MM.1S (cell line): ENCODE measurements around the gene GP2.

Experiments
- DNase-seq: peaks from one replicate; pipeline ENCODE4 v3.0.0-alpha.2; 2015
- H2AFZ ChIP-seq: fragments of 300-600 bp; sonication (generic); 2 replicates; pipeline ENCODE4 v1.6.0; 2016; ENCODE audit warnings: antibody characterized with exemption, low read length
- H3F3A ChIP-seq: fragments of 300-600 bp; sonication (generic); 2 replicates; pipeline ENCODE4 v1.6.1; 2016; ENCODE audit warnings: mild to moderate bottlenecking, antibody characterized with exemption, low read length, moderate library complexity, mixed read lengths; ENCODE audit not compliant: insufficient read depth
- H3K27ac ChIP-seq: fragments of 300-600 bp; sonication (generic); 2 replicates; pipeline ENCODE4 v1.5.1; 2016; ENCODE audit warnings: mild to moderate bottlenecking, low read length
- H3K27me3 ChIP-seq: fragments of 300-600 bp; sonication (generic); replicated peaks from 2 replicates; pipeline ENCODE4 v1.6.0; 2016; ENCODE audit warnings: low read length; ENCODE audit not compliant: insufficient read depth
- H3K36me3 ChIP-seq: fragments of 300-600 bp; sonication (generic); replicated peaks from 2 replicates; pipeline ENCODE4 v1.6.1; 2016; ENCODE audit warnings: mild to moderate bottlenecking, low read length, mixed read lengths; ENCODE audit not compliant: insufficient read depth
- H3K4me1 ChIP-seq: fragments of 300-600 bp; sonication (generic); 2 replicates; pipeline ENCODE4 v1.6.1; 2016; ENCODE audit warnings: low read length, mixed read lengths
- H3K4me2 ChIP-seq: fragments of 300-600 bp; sonication (generic); 2 replicates; pipeline ENCODE4 v1.6.0; 2016; ENCODE audit warnings: low read depth, low read length
- H3K4me3 ChIP-seq: fragments of 300-600 bp; sonication (generic); 2 replicates; pipeline ENCODE4 v1.5.1; 2016; ENCODE audit warnings: low read length, mixed read lengths
- H3K79me2 ChIP-seq: fragments of 300-600 bp; sonication (generic); 2 replicates; pipeline ENCODE4 v1.6.1; 2016; ENCODE audit warnings: mixed run types, low read length, mixed read lengths
- H3K9ac ChIP-seq: fragments of 300-600 bp; sonication (generic); 2 replicates; pipeline ENCODE4 v1.6.1; 2016; ENCODE audit warnings: low read length, mixed read lengths
- H3K9me2 ChIP-seq: fragments of 300-600 bp; sonication (generic); replicated peaks from 2 replicates; pipeline ENCODE4 v1.6.1; 2016; ENCODE audit warnings: mild to moderate bottlenecking, low read length, mixed read lengths; ENCODE audit not compliant: insufficient read depth
- H3K9me3 ChIP-seq: fragments of 300-600 bp; sonication (generic); replicated peaks from 2 replicates; pipeline ENCODE4 v1.6.1; 2016; ENCODE audit warnings: mild to moderate bottlenecking, low read length, mixed read lengths; ENCODE audit not compliant: insufficient read depth
- H4K20me1 ChIP-seq: fragments of 300-600 bp; sonication (generic); 2 replicates; pipeline ENCODE4 v1.6.1; 2016; ENCODE audit warnings: mild to moderate bottlenecking, low read length, moderate library complexity, mixed read lengths; ENCODE audit not compliant: insufficient read depth
- CTCF ChIP-seq: fragments of 300-600 bp; sonication (generic); IDR thresholded peaks from 2 replicates; pipeline ENCODE4 v1.5.1; 2016; ENCODE audit warnings: antibody characterized with exemption, low read length, mixed read lengths
- EZH2 ChIP-seq: fragments of 300-600 bp; sonication (generic); optimal IDR thresholded peaks from 2 replicates; pipeline ENCODE3; 2017; ENCODE audit warnings: low read depth, mild to moderate bottlenecking, antibody characterized with exemption, low read length, mixed read lengths
- EZH2phosphoT487 ChIP-seq: fragments of 300-600 bp; sonication (generic); IDR thresholded peaks from 2 replicates; pipeline ENCODE4 v1.6.1; 2018; ENCODE audit warnings: antibody characterized with exemption, low read length

The GP2 gene

GRCh38 chr16:20302389-20302788 lies 24.9 kb downstream of the GP2 start:
- Histone ChIP-seq H3K36me3 (no peaks in the 10 kb centered on the region), H3K9me3 (no peaks in the 10 kb centered on the region), H2AFZ (no peak overlapping the region), H3K4me2 (no peak overlapping the region), H3K9ac (no peak overlapping the region), H3K9me2 (no peaks in the 10 kb centered on the region), H3K27ac (no peak overlapping the region), H4K20me1 (no peaks in the 10 kb centered on the region), H3F3A (no peaks in the 10 kb centered on the region), H3K4me3 (no peak overlapping the region), H3K27me3 (no peaks in the 10 kb centered on the region), H3K79me2 (no peaks in the 10 kb centered on the region), H3K4me1 (no peaks in the 10 kb centered on the region)
- DNase-seq = no peak
- no peak for TF ChIP-seq CTCF
- TF ChIP-seq EZH2phosphoT487 = no peak
- no peak for TF ChIP-seq EZH2

GRCh38 chr16:20301840-20302239 lies 25.5 kb downstream of the GP2 start:
- Histone ChIP-seq H2AFZ (no peak overlapping the region), H3K4me3 (no peak overlapping the region), H3K9me2 (no peaks in the 10 kb centered on the region), H3K36me3 (no peaks in the 10 kb centered on the region), H3K79me2 (no peaks in the 10 kb centered on the region), H3K27me3 (no peaks in the 10 kb centered on the region), H4K20me1 (no peaks in the 10 kb centered on the region), H3K4me2 (no peak overlapping the region), H3K9ac (no peak overlapping the region), H3K9me3 (no peaks in the 10 kb centered on the region), H3K27ac (no peak overlapping the region), H3K4me1 (no peaks in the 10 kb centered on the region), H3F3A (no peaks in the 10 kb centered on the region)
- DNase-seq = no peak
- no peak for TF ChIP-seq EZH2
- TF ChIP-seq EZH2phosphoT487 = no peak
- TF ChIP-seq CTCF = no peak

GRCh38 chr16:20300312-20301097 lies 26.8 kb downstream of the GP2 start:
- H4K20me1 ChIP-seq = no peaks in the 10 kb centered on the region
- peak; percentile 68 for DNase-seq
- H3K4me3 ChIP-seq = no peak overlapping the region
- no peak overlapping the region for H3K9ac ChIP-seq
- no peaks in the 10 kb centered on the region for H3K27me3 ChIP-seq
- peak; percentile 81 for TF ChIP-seq CTCF
- no peak for TF ChIP-seq EZH2phosphoT487
- no peak overlapping the region for H2AFZ ChIP-seq
- no peaks in the 10 kb centered on the region for H3K36me3 ChIP-seq
- no peaks in the 10 kb centered on the region for H3K9me2 ChIP-seq
- no peaks in the 10 kb centered on the region for H3K79me2 ChIP-seq
- H3K27ac ChIP-seq = no peak overlapping the region
- H3K9me3 ChIP-seq = no peaks in the 10 kb centered on the region
- H3K4me2 ChIP-seq = no peak overlapping the region
- no peaks in the 10 kb centered on the region for H3K4me1 ChIP-seq
- no peaks in the 10 kb centered on the region for H3F3A ChIP-seq
